BLaER1 (cell line): Measurements from ENCODE around the gene SLC2A9.

Source experiments
- H3K27ac ChIP-seq: shearing (Covaris generic); formaldehyde crosslinking; 2 replicates; pipeline ENCODE4 v1.8.1; 2022
- H3K27me3 ChIP-seq: shearing (Covaris generic); formaldehyde crosslinking; 2 replicates; pipeline ENCODE4 v1.8.1; 2022
- H3K36me3 ChIP-seq: shearing (Covaris generic); formaldehyde crosslinking; 2 replicates; pipeline ENCODE4 v1.8.1; 2022
- H3K4me1 ChIP-seq: shearing (Covaris generic); formaldehyde crosslinking; 2 replicates; pipeline ENCODE4 v1.8.1; 2022
- H3K4me2 ChIP-seq: shearing (Covaris generic); formaldehyde crosslinking; 2 replicates; pipeline ENCODE4 v1.8.1; 2022
- H3K4me3 ChIP-seq: shearing (Covaris generic); formaldehyde crosslinking; 2 replicates; pipeline ENCODE4 v1.8.1; 2022
- H3K9ac ChIP-seq: shearing (Covaris generic); formaldehyde crosslinking; 2 replicates; pipeline ENCODE4 v1.8.1; 2022
- H3K9me3 ChIP-seq: shearing (Covaris generic); formaldehyde crosslinking; 2 replicates; pipeline ENCODE4 v1.8.1; 2022
- H4K20me1 ChIP-seq: shearing (Covaris generic); formaldehyde crosslinking; 2 replicates; pipeline ENCODE4 v1.8.1; 2022
- Cebpa-rat ChIP-seq: shearing (Covaris generic); IDR thresholded peaks from 2 replicates; pipeline ENCODE4 v1.8.1; 2022

The SLC2A9 gene

GRCh38 chr4:9952415-9952950, 68.8 kb downstream of the SLC2A9 start:
- H3K4me2 ChIP-seq = no peak overlapping the region
- no peak overlapping the region for H3K27ac ChIP-seq
- no peaks in the 10 kb centered on the region for H4K20me1 ChIP-seq
- H3K27me3 ChIP-seq = no peaks in the 10 kb centered on the region
- H3K36me3 ChIP-seq = no peaks in the 10 kb centered on the region
- no peak overlapping the region for H3K4me3 ChIP-seq
- no peak overlapping the region for H3K9ac ChIP-seq
- no peaks in the 10 kb centered on the region for H3K9me3 ChIP-seq
- TF ChIP-seq Cebpa-rat = no peak
- H3K4me1 ChIP-seq = no peaks in the 10 kb centered on the region

GRCh38 chr4:9949573-9949972, 71.7 kb downstream of the SLC2A9 start:
- no peaks in the 10 kb centered on the region for H4K20me1 ChIP-seq
- no peaks in the 10 kb centered on the region for H3K27me3 ChIP-seq
- no peaks in the 10 kb centered on the region for H3K36me3 ChIP-seq
- TF ChIP-seq Cebpa-rat = no peak
- no peaks in the 10 kb centered on the region for H3K4me1 ChIP-seq
- no peak overlapping the region for H3K27ac ChIP-seq
- H3K9me3 ChIP-seq = no peaks in the 10 kb centered on the region
- no peak overlapping the region for H3K4me3 ChIP-seq
- no peak overlapping the region for H3K9ac ChIP-seq
- H3K4me2 ChIP-seq = no peak overlapping the region

- H3K9ac ChIP-seq = no peak overlapping the region
- H3K27ac ChIP-seq = no peak overlapping the region
- no peak for TF ChIP-seq Cebpa-rat
- no peak overlapping the region for H3K4me2 ChIP-seq
- H4K20me1 ChIP-seq = no peaks in the 10 kb centered on the region
- H3K27me3 ChIP-seq = no peaks in the 10 kb centered on the region
- H3K4me1 ChIP-seq = no peaks in the 10 kb centered on the region
- no peaks in the 10 kb centered on the region for H3K36me3 ChIP-seq
- H3K9me3 ChIP-seq = no peaks in the 10 kb centered on the region
- H3K4me3 ChIP-seq = no peak overlapping the region
Measured at GRCh38 chr4:9947168-9948062, 73.9 kb downstream of the SLC2A9 start.

- Histone ChIP-seq H3K4me1 (no peaks in the 10 kb centered on the region), H4K20me1 (no peaks in the 10 kb centered on the region), H3K27ac (no peak overlapping the region), H3K9me3 (no peaks in the 10 kb centered on the region), H3K9ac (no peak overlapping the region), H3K36me3 (no peaks in the 10 kb centered on the region), H3K4me3 (no peak overlapping the region), H3K27me3 (no peaks in the 10 kb centered on the region), H3K4me2 (no peak overlapping the region)
- no peak for TF ChIP-seq Cebpa-rat
Measured at GRCh38 chr4:9946170-9946569, 75.1 kb downstream of the SLC2A9 start.

- no peaks in the 10 kb centered on the region for H3K27me3 ChIP-seq
Measured at GRCh38 chr4:9944431-9945425, 76.6 kb downstream of the SLC2A9 start.

GRCh38 chr4:9943761-9944160, 77.5 kb downstream of the SLC2A9 start:
- TF ChIP-seq Cebpa-rat = no peak
- Histone ChIP-seq H3K27me3 (no peaks in the 10 kb centered on the region), H4K20me1 (no peaks in the 10 kb centered on the region), H3K4me2 (no peak overlapping the region), H3K9ac (no peak overlapping the region), H3K4me1 (peaks cover 10% of the 10 kb centered on the region), H3K9me3 (no peaks in the 10 kb centered on the region), H3K4me3 (no peak overlapping the region), H3K27ac (no peak overlapping the region), H3K36me3 (no peaks in the 10 kb centered on the region)

More at GRCh38 chr4:9944431-9945425, 76.6 kb downstream of the SLC2A9 start:
- Histone ChIP-seq H3K36me3 (no peaks in the 10 kb centered on the region), H4K20me1 (no peaks in the 10 kb centered on the region), H3K4me2 (no peak overlapping the region), H3K27ac (no peak overlapping the region), H3K4me1 (peaks cover 6% of the 10 kb centered on the region), H3K9me3 (no peaks in the 10 kb centered on the region), H3K4me3 (no peak overlapping the region), H3K9ac (no peak overlapping the region)
- TF ChIP-seq Cebpa-rat = no peak

GRCh38 chr4:9942921-9943600, 78.2 kb downstream of the SLC2A9 start:
- Histone ChIP-seq H3K9me3 (no peaks in the 10 kb centered on the region), H3K4me2 (no peak overlapping the region), H3K36me3 (no peaks in the 10 kb centered on the region), H3K4me3 (no peak overlapping the region), H3K27me3 (no peaks in the 10 kb centered on the region), H3K27ac (no peak overlapping the region), H3K4me1 (peaks cover 10% of the 10 kb centered on the region), H3K9ac (no peak overlapping the region), H4K20me1 (no peaks in the 10 kb centered on the region)
- TF ChIP-seq Cebpa-rat = no peak

GRCh38 chr4:9942139-9942538, 79.2 kb downstream of the SLC2A9 start:
- Histone ChIP-seq H3K9ac (no peak overlapping the region), H3K9me3 (no peaks in the 10 kb centered on the region), H3K4me2 (no peak overlapping the region), H3K27ac (no peak overlapping the region), H4K20me1 (no peaks in the 10 kb centered on the region), H3K4me1 (peaks cover 10% of the 10 kb centered on the region), H3K36me3 (no peaks in the 10 kb centered on the region), H3K4me3 (no peak overlapping the region), H3K27me3 (no peaks in the 10 kb centered on the region)
- TF ChIP-seq Cebpa-rat = no peak

GRCh38 chr4:9940041-9940440, 81.3 kb downstream of the SLC2A9 start:
- Histone ChIP-seq H3K4me2 (peak overlapping the region; percentile 45), H3K27ac (no peak overlapping the region), H3K9ac (no peak overlapping the region), H4K20me1 (no peaks in the 10 kb centered on the region), H3K27me3 (no peaks in the 10 kb centered on the region), H3K4me1 (peaks cover 10% of the 10 kb centered on the region), H3K36me3 (no peaks in the 10 kb centered on the region), H3K9me3 (no peaks in the 10 kb centered on the region), H3K4me3 (no peak overlapping the region)
- no peak for TF ChIP-seq Cebpa-rat
